H9 (cell line): Measurements from ENCODE around the gene PROX1. TPM values are rescaled to one million over a fixed set of nuclear protein-coding genes. Genes with fewer than 3 reads are reported as not detected.

Experiments
- DNase-seq: peaks from one replicate; pipeline ENCODE4 v3.0.0-alpha.2; 2017
- H2AFZ ChIP-seq: one replicate; pipeline ENCODE4 v1.6.1; 2013; ENCODE audit warnings: mild to moderate bottlenecking, low read length, control low read depth, moderate library complexity
- H2AK5ac ChIP-seq: 2 replicates; pipeline ENCODE4 v1.6.1; 2013; ENCODE audit warnings: low read length, control low read depth, mixed read lengths; ENCODE audit not compliant: insufficient read length
- H2BK120ac ChIP-seq: one replicate; pipeline ENCODE4 v1.6.1; 2013; ENCODE audit warnings: low read depth, mild to moderate bottlenecking, low read length, control low read depth, inconsistent platforms; ENCODE audit not compliant: poor library complexity, severe bottlenecking
- H2BK12ac ChIP-seq: 2 replicates; pipeline ENCODE4 v1.6.1; 2013; ENCODE audit warnings: low read length, control low read depth, mixed read lengths, low read depth; ENCODE audit not compliant: insufficient read length
- H2BK15ac ChIP-seq: 2 replicates; pipeline ENCODE4 v1.6.1; 2013; ENCODE audit warnings: low read depth, low read length, control low read depth
- H2BK20ac ChIP-seq: one replicate; pipeline ENCODE4 v1.6.1; 2013; ENCODE audit warnings: low read depth, mild to moderate bottlenecking, low read length, control low read depth, inconsistent platforms; ENCODE audit not compliant: poor library complexity, severe bottlenecking
- H2BK5ac ChIP-seq: 2 replicates; pipeline ENCODE4 v1.6.1; 2013; ENCODE audit warnings: low read length, control low read depth, mixed read lengths; ENCODE audit not compliant: insufficient read length
- H3K14ac ChIP-seq: 2 replicates; pipeline ENCODE4 v1.6.1; 2013; ENCODE audit warnings: low read length, control low read depth; ENCODE audit not compliant: insufficient read depth
- H3K18ac ChIP-seq: 2 replicates; pipeline ENCODE4 v1.6.1; 2013; ENCODE audit warnings: low read depth, mild to moderate bottlenecking, mixed read lengths, low read length, control low read depth; ENCODE audit not compliant: insufficient read length
- H3K23ac ChIP-seq: 2 replicates; pipeline ENCODE4 v1.6.1; 2013; ENCODE audit warnings: low read length, control low read depth, mixed read lengths, low read depth; ENCODE audit not compliant: insufficient read length
- H3K23me2 ChIP-seq: 2 replicates; pipeline ENCODE4 v1.6.1; 2013; ENCODE audit warnings: low read depth, mild to moderate bottlenecking, mixed read lengths, low read length, control low read depth; ENCODE audit not compliant: insufficient read length, poor library complexity, severe bottlenecking
- H3K27ac ChIP-seq: 2 replicates; pipeline ENCODE4 v1.5.1; 2013; ENCODE audit warnings: low read length, control low read depth, mixed read lengths, low read depth; ENCODE audit not compliant: insufficient read length
- H3K27me3 ChIP-seq: 2 replicates; pipeline ENCODE4 v1.6.1; 2013; ENCODE audit warnings: low read length, control low read depth, inconsistent platforms; ENCODE audit not compliant: insufficient read depth
- H3K4ac ChIP-seq: 2 replicates; pipeline ENCODE4 v1.6.1; 2013; ENCODE audit warnings: low read depth, mild to moderate bottlenecking, control low read depth, inconsistent platforms, low read length, moderate library complexity
- H3K4me1 ChIP-seq: 2 replicates; pipeline ENCODE4 v1.6.1; 2013; ENCODE audit warnings: low read length, control low read depth, inconsistent platforms; ENCODE audit not compliant: insufficient read depth
- H3K4me2 ChIP-seq: 2 replicates; pipeline ENCODE4 v1.6.1; 2013; ENCODE audit warnings: low read length, control low read depth, mixed read lengths; ENCODE audit not compliant: insufficient read length, insufficient read depth
- H3K56ac ChIP-seq: 2 replicates; pipeline ENCODE4 v1.6.1; 2013; ENCODE audit warnings: low read depth, mild to moderate bottlenecking, mixed read lengths, low read length, control low read depth; ENCODE audit not compliant: insufficient read length
- H3K79me1 ChIP-seq: 2 replicates; pipeline ENCODE4 v1.6.1; 2013; ENCODE audit warnings: low read depth, mild to moderate bottlenecking, moderate library complexity, low read length, control low read depth, inconsistent platforms; ENCODE audit not compliant: insufficient read depth, poor library complexity, severe bottlenecking
- H3K79me2 ChIP-seq: 2 replicates; pipeline ENCODE4 v1.6.1; 2013; ENCODE audit warnings: low read length, control low read depth, inconsistent platforms; ENCODE audit not compliant: insufficient read depth
- H3K9ac ChIP-seq: 2 replicates; pipeline ENCODE4 v1.6.1; 2013; ENCODE audit warnings: low read length, control low read depth, mixed read lengths; ENCODE audit not compliant: insufficient read length; ENCODE audit errors: extremely low read depth
- H3K9me3 ChIP-seq: one replicate; pipeline ENCODE4 v1.6.1; 2013; ENCODE audit warnings: low read depth, low read length, inconsistent platforms; ENCODE audit not compliant: control insufficient read depth
- H3T11ph ChIP-seq: one replicate; pipeline ENCODE4 v1.6.1; 2013; ENCODE audit warnings: mild to moderate bottlenecking, low read length, control low read depth, inconsistent platforms
- H4K20me1 ChIP-seq: one replicate; pipeline ENCODE4 v1.6.1; 2013; ENCODE audit not compliant: control insufficient read depth, insufficient read length, insufficient read depth
- H4K5ac ChIP-seq: 2 replicates; pipeline ENCODE4 v1.6.1; 2013; ENCODE audit warnings: low read depth, mild to moderate bottlenecking, mixed read lengths, low read length, control low read depth; ENCODE audit not compliant: insufficient read length
- H4K8ac ChIP-seq: replicated peaks from 2 replicates; pipeline ENCODE4 v1.6.1; 2013; ENCODE audit warnings: low read length, control low read depth, mixed read lengths, low read depth; ENCODE audit not compliant: insufficient read length
- H4K91ac ChIP-seq: 2 replicates; pipeline ENCODE4 v1.6.1; 2013; ENCODE audit warnings: low read depth, mild to moderate bottlenecking, moderate library complexity, mixed read lengths, low read length, control low read depth; ENCODE audit not compliant: insufficient read length
- H3K27ac Mint-ChIP-seq, 3 experiments: 2 replicates in 2 of 3; 3 replicates in 1 of 3; pipeline ENCODE4 v1.8.0; 2020 to 2021; ENCODE audit warnings: mixed read lengths in 3 of 3, mild to moderate bottlenecking in 1 of 3, moderate library complexity in 1 of 3
- H3K27me3 Mint-ChIP-seq: 2 replicates; pipeline ENCODE4 v1.8.0; 2021; ENCODE audit warnings: low read depth, mild to moderate bottlenecking, moderate library complexity, mixed read lengths
- H3K36me3 Mint-ChIP-seq, 3 experiments: 2 replicates in 2 of 3; 3 replicates in 1 of 3; pipeline ENCODE4 v1.8.0; 2020 to 2021; ENCODE audit warnings: low read depth in 3 of 3, mixed read lengths in 3 of 3; ENCODE audit not compliant: insufficient read depth in 1 of 3
- H3K4me1 Mint-ChIP-seq, 2 experiments: 2 replicates each; pipeline ENCODE4 v1.8.0; 2020; ENCODE audit warnings: mixed read lengths in 2 of 2
- H3K4me3 Mint-ChIP-seq, 2 experiments: 2 replicates in 1 of 2; 3 replicates in 1 of 2; pipeline ENCODE4 v1.8.0; 2020 to 2021; ENCODE audit warnings: mild to moderate bottlenecking in 2 of 2, mixed read lengths in 2 of 2, moderate library complexity in 1 of 2
- H3K9me3 Mint-ChIP-seq, 2 experiments: 2 replicates in 1 of 2; 3 replicates in 1 of 2; pipeline ENCODE4 v1.8.0; 2020; ENCODE audit warnings: mild to moderate bottlenecking in 2 of 2, mixed read lengths in 2 of 2, moderate library complexity in 1 of 2
- WGBS: extraction: QIAGEN DNeasy Blood & Tissue Kit; methylation state at CpG from one replicate; pipeline ENCODE4 v1.1.7; 2013; ENCODE audit warnings: missing lambda C conversion rate, low lambda C conversion rate, mixed read lengths; ENCODE audit not compliant: insufficient read length; ENCODE audit errors: extremely low coverage; 5-methylcytosine and 5-hydroxymethylcytosine counted together
- total RNA-seq: library from RNA; stranded (reverse); gene quantifications from 2 replicates; pipeline ENCODE4 v1.2.1, GENCODE V29; 2021
- TF ChIP-seq, protein P1 (sequence below): fragments of 200-600 bp; sonication (generic); conservative IDR thresholded peaks from 3 replicates; pipeline ENCODE4 v1.8.0; 2021; ENCODE audit warnings: antibody characterized with exemption, mild to moderate bottlenecking

Gene PROX1
- total RNA-seq, 1 experiment from 2014 or later: 0.72 TPM

DNA sequence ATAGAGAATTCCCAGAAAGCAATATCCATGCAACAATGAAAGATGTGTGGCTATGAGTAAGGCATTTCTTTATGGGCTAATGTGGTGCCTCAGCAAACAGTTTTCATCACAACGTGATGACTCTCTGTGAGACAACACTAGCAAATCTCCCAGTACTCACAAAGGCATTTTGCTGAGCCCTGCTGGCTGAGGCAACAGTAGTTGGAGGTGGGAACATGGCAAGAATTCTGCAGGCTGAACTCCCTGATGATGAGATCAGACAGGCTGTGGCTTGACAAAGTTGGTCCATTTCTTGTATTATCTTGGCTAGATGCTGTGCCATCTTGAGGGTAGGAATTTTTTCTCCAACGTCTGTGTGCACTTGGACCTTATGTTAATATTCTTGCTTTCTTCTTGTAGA lies 24.6 kb downstream of the PROX1 start:
- Histone ChIP-seq H4K20me1 (no peaks in the 10 kb centered on the region), H2BK15ac (no peak overlapping the region), H3K4me1 (peaks cover 4% of the 10 kb centered on the region; the same call in 1 of the 2 replicates), H3K4me2 (no peak overlapping the region), H3K79me1 (no peaks in the 10 kb centered on the region), H3K56ac (no peak overlapping the region), H2BK5ac (no peak overlapping the region), H4K8ac (no peak overlapping the region), H2AFZ (no peak overlapping the region), H3K23me2 (no peaks in the 10 kb centered on the region), H3T11ph (no peak overlapping the region), H3K18ac (no peak overlapping the region), H4K5ac (no peak overlapping the region), H3K27me3 (no peaks in the 10 kb centered on the region), H3K14ac (no peak overlapping the region), H2AK5ac (no peak overlapping the region), H2BK12ac (no peak overlapping the region), H3K4ac (no peak overlapping the region), H4K91ac (no peak overlapping the region), H3K9ac (no peak overlapping the region), H2BK20ac (no peak overlapping the region), H3K9me3 (no peaks in the 10 kb centered on the region), H3K27ac (no peak overlapping the region), H3K79me2 (no peaks in the 10 kb centered on the region), H3K23ac (no peak overlapping the region), H2BK120ac (no peak overlapping the region)
- no peak for DNase-seq
- TF ChIP-seq, protein P1, sequence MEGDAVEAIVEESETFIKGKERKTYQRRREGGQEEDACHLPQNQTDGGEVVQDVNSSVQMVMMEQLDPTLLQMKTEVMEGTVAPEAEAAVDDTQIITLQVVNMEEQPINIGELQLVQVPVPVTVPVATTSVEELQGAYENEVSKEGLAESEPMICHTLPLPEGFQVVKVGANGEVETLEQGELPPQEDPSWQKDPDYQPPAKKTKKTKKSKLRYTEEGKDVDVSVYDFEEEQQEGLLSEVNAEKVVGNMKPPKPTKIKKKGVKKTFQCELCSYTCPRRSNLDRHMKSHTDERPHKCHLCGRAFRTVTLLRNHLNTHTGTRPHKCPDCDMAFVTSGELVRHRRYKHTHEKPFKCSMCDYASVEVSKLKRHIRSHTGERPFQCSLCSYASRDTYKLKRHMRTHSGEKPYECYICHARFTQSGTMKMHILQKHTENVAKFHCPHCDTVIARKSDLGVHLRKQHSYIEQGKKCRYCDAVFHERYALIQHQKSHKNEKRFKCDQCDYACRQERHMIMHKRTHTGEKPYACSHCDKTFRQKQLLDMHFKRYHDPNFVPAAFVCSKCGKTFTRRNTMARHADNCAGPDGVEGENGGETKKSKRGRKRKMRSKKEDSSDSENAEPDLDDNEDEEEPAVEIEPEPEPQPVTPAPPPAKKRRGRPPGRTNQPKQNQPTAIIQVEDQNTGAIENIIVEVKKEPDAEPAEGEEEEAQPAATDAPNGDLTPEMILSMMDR: no peak
- no CpG with 5 or more reads among the region's 2 CpGs for WGBS
- H3K27ac Mint-ChIP-seq: no peak overlapping the region
- H3K27me3 Mint-ChIP-seq: no peaks in the 10 kb centered on the region
- H3K9me3 Mint-ChIP-seq: no peaks in the 10 kb centered on the region
- H3K4me1 Mint-ChIP-seq: peaks cover 26 to 27% of the 10 kb centered on the region in 2 experiments
- H3K4me3 Mint-ChIP-seq: no peak overlapping the region
- H3K36me3 Mint-ChIP-seq: no peaks in the 10 kb centered on the region
